ENCODE data around the gene UBL7.

DNA sequence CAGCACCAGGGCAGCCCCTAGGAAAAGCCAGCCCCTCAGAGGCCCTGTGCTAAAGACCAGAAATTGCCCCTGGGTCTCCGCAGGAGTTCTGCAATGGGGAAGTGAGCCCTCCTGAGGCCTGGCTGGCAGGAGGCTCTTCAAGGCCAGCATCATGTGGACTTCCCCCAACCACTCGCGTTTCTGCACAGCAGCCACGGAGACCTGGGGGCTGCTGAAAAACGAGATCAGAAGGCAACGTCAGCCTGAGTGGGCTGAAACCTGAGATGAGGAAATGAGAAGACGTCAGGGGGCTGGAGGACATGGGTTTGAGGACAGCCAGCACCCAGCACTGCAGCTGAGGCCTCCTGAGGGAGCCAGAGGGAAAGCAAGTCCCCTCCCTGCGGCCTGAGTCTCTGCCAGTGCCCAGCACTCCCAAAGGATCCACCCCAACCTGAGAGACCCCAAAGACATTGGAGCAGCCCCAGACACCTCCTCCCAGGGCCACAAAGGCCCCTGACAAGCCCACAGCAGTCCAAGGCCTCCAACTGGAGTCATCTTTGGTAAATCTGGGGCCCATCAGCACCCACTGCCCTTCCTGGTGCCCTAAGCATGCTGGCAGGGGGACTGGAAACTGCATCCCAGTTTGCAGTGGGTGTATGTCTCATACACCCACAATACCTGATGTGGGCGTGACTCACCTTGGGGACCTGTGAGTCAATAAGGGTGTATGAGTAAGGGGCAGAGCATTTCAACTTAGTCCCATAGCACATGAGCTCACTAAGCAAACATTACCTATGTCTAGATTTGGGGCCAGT is 64.3 kb downstream of the UBL7 start:
- TF ChIP-seq ZNF274 (IDR thresholded peaks at IDR 0.05; ENCODE audit: insufficient read depth, insufficient read length) (no peak), CEBPB (IDR thresholded peaks at IDR 0.05; ENCODE audit: borderline replicate concordance in 1 of 2, low read depth in 2 of 2, low read length in 2 of 2) (peak in 1 of 2 experiments; percentile 68; a peak in 1 of 4 replicates), YY1 (IDR thresholded peaks at IDR 0.05; ENCODE audit: low read depth, low read length) (peak; percentile 25; the same call in 1 of the 2 replicates), NFYB (IDR thresholded peaks at IDR 0.05; ENCODE audit: insufficient read depth, low read depth, low read length) (no peak), POLR2A (IDR thresholded peaks at IDR 0.05; ENCODE audit: low read depth, low read length) (no peak), SP1 (IDR thresholded peaks at IDR 0.05; ENCODE audit: low read depth, low read length) (peak; percentile 59), CREB1 (IDR thresholded peaks at IDR 0.05; ENCODE audit: low read depth) (no peak)
- TF ChIP-seq, protein P1, sequence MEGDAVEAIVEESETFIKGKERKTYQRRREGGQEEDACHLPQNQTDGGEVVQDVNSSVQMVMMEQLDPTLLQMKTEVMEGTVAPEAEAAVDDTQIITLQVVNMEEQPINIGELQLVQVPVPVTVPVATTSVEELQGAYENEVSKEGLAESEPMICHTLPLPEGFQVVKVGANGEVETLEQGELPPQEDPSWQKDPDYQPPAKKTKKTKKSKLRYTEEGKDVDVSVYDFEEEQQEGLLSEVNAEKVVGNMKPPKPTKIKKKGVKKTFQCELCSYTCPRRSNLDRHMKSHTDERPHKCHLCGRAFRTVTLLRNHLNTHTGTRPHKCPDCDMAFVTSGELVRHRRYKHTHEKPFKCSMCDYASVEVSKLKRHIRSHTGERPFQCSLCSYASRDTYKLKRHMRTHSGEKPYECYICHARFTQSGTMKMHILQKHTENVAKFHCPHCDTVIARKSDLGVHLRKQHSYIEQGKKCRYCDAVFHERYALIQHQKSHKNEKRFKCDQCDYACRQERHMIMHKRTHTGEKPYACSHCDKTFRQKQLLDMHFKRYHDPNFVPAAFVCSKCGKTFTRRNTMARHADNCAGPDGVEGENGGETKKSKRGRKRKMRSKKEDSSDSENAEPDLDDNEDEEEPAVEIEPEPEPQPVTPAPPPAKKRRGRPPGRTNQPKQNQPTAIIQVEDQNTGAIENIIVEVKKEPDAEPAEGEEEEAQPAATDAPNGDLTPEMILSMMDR (IDR thresholded peaks at IDR 0.05 in 2 of 3, conservative IDR thresholded peaks at IDR 0.05 in 1 of 3; ENCODE audit: control insufficient read depth in 2 of 3, extremely low read depth in 1 of 3, insufficient read depth in 1 of 3, low read depth in 3 of 3, low read length in 3 of 3), result peak in 2 of 3 experiments; percentile 17 to 23; a peak in 2 of 6 replicates
- TF ChIP-seq, protein P2, sequence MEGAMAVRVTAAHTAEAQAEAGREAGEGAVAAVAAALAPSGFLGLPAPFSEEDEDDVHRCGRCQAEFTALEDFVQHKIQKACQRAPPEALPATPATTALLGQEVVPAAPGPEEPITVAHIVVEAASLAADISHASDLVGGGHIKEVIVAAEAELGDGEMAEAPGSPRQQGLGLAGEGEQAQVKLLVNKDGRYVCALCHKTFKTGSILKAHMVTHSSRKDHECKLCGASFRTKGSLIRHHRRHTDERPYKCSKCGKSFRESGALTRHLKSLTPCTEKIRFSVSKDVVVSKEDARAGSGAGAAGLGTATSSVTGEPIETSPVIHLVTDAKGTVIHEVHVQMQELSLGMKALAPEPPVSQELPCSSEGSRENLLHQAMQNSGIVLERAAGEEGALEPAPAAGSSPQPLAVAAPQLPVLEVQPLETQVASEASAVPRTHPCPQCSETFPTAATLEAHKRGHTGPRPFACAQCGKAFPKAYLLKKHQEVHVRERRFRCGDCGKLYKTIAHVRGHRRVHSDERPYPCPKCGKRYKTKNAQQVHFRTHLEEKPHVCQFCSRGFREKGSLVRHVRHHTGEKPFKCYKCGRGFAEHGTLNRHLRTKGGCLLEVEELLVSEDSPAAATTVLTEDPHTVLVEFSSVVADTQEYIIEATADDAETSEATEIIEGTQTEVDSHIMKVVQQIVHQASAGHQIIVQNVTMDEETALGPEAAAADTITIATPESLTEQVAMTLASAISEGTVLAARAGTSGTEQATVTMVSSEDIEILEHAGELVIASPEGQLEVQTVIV (IDR thresholded peaks at IDR 0.05; ENCODE audit: borderline replicate concordance, partially characterized antibody), result no peak

Measured in GM12878 (cell line).